Astrocyte of the spinal cord (primary cell): ENCODE measurements around the gene CAMTA1.

Experiments
- DNase-seq: peaks from one replicate; pipeline ENCODE4 v3.0.0; 2011; ENCODE audit warnings: low read depth, low spot score
- H3K4me3 ChIP-seq: 2 replicates; pipeline ENCODE4 v1.5.1; 2011; ENCODE audit warnings: low read depth, mild to moderate bottlenecking, low read length, moderate library complexity
- in situ Hi-C: cut with HindIII; loops from 2 replicates; pipeline ENCODE4 v1.10.0; 2017; ENCODE audit warnings: low sequenced_read_pairs
- TF ChIP-seq, protein P1 (sequence below): IDR thresholded peaks from 2 replicates; pipeline ENCODE4 v1.5.1; 2012; ENCODE audit warnings: low read depth, mild to moderate bottlenecking, low read length, inconsistent platforms

CAMTA1 gene

DNA sequence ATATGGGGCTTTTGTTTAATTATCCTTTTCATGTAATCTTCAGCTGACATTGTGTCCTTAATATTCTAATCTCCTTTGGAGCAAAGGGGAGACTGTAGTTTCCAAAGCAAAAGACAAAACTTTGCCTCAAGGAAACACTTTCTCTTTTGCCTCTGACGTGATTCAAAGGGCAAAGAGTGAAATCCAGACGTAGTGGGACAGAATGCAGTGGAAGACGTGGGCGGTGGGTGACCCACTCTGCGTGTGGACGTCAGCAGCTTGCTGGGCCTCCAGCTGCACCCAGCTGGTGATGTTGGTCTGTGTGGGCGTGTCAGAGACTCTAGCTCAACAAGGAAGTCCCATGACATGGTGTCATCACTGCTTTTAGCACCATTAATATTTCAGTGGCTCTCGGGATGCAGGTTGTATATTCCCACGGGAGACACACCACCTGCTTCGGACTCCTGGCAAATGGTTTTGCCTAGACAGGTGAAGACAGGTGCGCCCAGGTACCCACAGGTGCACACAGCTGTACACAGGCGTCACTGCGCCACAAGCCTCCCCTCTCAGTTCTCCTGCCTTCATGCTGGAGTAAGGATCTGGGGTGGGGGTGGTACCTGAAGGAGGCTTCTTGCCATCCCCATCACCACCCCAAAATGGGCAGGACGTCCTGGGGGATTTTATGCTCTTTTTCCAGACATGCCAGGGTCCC lies 693.7 kb downstream of the CAMTA1 start:
- TF ChIP-seq, protein P1, sequence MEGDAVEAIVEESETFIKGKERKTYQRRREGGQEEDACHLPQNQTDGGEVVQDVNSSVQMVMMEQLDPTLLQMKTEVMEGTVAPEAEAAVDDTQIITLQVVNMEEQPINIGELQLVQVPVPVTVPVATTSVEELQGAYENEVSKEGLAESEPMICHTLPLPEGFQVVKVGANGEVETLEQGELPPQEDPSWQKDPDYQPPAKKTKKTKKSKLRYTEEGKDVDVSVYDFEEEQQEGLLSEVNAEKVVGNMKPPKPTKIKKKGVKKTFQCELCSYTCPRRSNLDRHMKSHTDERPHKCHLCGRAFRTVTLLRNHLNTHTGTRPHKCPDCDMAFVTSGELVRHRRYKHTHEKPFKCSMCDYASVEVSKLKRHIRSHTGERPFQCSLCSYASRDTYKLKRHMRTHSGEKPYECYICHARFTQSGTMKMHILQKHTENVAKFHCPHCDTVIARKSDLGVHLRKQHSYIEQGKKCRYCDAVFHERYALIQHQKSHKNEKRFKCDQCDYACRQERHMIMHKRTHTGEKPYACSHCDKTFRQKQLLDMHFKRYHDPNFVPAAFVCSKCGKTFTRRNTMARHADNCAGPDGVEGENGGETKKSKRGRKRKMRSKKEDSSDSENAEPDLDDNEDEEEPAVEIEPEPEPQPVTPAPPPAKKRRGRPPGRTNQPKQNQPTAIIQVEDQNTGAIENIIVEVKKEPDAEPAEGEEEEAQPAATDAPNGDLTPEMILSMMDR, result no peak
- peak; percentile 88 for DNase-seq
- in situ Hi-C loops, result no loop called here
- H3K4me3 ChIP-seq, result no peak overlapping the region

DNA sequence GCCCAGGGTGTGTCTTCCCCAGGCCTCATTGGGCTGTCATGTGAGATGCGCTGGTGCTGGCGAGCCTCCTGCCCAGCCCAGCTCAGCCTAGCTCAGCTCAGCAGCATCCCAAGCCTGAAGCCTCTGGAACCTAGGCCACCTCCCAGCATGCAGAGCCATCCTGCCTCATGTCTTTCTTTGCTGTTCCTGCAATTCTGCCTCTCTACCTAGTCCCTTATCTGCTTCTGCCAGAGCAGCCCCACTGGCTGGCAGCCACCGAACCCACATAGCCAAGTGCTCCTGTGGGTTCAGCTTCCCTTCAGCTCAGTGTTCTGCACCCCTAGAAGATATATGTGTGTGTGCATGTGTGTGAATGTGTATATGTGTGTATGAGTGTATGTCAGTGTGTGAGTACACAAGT lies 694.3 kb downstream of the CAMTA1 start:
- in situ Hi-C loops, result no loop called here
- H3K4me3 ChIP-seq, result no peak overlapping the region
- DNase-seq, result no peak
- TF ChIP-seq, protein P1, result no peak

DNA sequence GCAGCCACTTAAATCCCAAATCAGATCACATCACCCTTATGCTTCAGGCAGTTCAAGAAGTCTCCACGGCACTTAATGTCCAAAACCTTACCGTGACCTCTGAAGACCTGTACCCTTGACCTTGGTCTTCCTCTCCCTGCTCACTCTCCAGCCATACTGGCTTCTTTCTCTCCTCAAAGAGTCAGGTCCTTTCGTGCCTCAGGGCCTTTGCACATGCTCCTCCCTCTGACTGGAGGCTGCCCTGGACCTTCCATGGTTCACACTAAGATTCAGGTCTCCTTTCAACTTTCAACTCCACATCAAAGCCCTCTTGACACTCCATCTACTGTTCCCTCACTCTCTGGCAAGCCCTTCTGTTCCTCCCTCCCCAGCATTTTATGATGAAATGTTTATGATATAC lies 695.9 kb downstream of the CAMTA1 start:
- no peak overlapping the region for H3K4me3 ChIP-seq
- TF ChIP-seq, protein P1, result no peak
- DNase-seq, result no peak
- in situ Hi-C loops, result no loop called here

DNA sequence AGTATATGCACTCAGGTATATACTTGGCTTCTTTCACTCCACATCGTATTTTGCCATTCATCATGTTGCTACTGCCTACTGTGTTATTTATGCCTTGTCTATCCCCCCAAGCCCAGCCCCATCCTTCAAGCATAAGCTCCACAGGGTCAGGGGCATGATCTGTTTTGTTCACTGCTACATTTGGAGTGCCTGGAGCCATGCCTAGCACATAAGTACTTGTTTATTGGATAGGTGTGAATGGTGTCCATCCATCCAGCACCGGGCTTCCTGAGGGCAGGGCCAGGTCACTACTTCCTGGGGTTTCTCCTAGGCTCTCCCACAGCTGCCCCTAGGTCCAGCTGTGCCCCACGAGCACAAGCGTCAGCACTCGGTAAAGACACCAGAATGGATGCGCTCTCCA lies 696.8 kb downstream of the CAMTA1 start:
- TF ChIP-seq, protein P1, result no peak
- in situ Hi-C loops, result no loop called here
- DNase-seq, result no peak
- H3K4me3 ChIP-seq, result no peak overlapping the region

DNA sequence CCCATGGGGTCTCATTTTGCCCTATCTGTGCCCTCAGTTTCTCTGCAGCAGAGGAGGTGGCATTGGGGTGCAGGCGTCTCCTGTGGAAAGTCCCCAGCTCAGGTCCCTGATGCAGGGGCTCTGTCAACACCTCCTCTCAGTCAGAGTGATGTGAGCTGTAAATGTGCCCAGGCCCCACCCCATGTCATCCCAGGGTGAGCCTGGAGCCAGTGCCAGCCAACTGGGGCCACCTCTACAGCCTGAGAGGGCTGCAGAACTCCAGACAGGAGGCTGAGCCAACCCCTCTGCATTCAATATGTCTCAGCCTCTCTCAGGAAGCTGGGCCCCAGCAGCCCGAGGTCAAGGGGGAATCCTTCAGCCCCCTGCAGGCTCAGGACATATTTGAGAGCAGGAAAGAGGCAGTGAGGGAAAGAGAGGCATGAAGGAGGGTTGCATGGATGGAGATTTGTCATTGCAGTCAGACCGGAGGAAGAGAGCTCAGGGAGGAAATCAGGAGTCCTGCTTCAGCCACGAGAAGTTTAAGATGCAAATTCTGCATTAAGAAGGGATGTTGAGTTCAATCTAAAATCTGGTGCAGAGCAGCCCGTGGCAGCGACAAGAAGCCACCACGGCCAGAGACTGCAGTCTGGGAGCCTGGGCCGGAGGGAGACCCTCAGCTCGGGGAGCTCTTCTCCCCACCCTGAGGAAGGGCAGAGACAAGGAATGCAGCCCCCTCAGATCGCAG lies 697.7 kb downstream of the CAMTA1 start:
- in situ Hi-C loops, result no loop called here
- DNase-seq, result no peak
- no peak overlapping the region for H3K4me3 ChIP-seq
- TF ChIP-seq, protein P1, result no peak

DNA sequence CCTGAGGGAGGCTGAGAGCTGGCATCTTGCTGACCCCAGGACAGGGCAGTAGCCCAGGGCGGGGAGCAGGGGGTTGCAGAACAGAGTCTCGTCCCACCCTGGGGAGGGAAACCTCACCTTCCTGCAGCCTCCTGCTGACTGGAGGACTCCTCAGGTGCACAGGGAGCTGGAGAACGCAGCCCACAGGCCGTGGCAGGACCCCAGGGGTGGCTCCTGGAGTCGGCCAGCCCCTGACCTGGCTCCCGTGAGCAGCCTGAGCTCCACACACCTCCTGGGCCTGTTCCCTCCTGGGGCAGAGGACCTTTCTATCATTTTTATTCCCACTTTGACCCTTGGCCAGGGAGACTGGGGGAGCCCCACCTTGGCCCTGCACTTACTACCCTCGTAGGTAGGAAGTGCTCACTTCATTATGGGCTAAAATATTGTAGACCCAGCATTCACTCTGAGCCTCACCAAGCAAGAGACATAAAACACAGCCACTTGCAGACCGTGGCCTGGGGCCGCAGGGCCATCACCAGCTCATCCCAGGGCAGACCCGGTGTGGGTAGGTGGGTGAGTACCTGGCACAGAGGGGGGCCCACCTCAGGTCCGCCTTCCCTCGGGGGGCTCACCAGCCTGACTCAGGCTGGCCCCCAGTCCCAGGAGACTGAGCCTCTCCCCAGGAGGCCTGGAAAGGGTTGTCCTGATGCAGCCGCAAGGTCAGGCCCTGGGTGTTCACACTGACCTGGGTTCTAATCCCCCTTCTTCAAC lies 698.6 kb downstream of the CAMTA1 start:
- in situ Hi-C loops, result no loop called here
- DNase-seq, result no peak
- TF ChIP-seq, protein P1, result no peak
- no peak overlapping the region for H3K4me3 ChIP-seq
